ENCODE results near the gene QDPR.
"Not testable (repeated sequence)": the region's sequence is repeated elsewhere in the genome, so short reads cannot be mapped to it uniquely, and the experiment has no call there.

Gene QDPR

DNA sequence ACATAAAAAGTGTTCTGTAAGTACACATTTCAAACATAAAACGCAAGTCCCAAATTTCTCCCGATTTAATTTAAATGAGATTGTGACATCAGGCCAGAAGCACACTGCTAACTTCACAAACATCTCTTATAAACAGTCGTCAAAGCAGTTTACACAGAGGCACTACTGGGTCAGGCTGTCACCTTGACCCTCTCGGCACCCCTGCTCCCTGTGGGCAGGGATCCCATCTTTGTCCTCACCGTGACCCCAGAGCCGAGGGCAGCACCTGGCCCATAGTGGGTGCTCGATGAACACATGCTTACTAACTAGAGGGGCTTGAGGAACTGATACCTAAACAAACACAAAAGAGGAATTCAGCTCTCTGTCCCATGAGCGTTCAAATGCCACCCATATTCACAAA is 22.2 kb downstream of the QDPR start:
- DNase-seq = no peak

DNA sequence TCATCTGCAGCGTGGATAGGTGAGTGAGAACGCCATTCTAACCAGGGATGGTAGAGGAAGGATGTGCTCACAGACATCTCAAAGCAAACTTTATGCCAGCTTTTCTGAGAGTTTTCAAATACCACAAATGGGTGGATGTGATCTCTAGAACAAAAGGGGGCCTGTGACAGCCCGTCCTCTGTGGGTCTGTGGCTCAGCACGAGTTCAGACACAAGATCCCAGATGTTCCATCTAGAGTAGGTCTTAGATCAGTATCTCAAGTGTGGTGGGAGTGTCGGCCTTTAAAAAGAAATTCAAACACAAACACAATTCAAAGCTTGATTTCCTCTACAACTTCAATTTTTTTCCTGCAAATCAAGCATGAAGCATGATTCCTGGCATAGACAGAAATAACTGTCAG is 22.8 kb downstream of the QDPR start:
- no peak for DNase-seq

DNA sequence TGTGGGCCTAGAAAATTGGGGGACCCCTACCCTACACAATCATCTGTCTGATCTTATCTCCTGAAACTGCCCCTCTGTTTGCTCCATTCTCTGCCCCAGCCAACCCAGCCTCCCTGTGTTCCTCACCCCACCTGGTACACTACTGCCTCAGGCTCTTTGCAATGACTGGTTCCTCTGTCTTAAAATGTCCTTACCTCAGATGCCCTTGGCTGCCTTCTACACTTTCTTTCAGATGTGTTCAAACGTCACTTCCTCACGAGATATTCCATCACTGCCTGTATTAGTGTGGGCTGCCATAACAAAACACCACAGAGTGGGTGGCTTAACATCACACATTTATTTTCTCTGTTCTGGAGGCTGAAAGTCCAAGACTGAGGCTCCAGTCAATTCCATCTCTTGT is 29.2 kb downstream of the QDPR start:
- DNase-seq = no peak

DNA sequence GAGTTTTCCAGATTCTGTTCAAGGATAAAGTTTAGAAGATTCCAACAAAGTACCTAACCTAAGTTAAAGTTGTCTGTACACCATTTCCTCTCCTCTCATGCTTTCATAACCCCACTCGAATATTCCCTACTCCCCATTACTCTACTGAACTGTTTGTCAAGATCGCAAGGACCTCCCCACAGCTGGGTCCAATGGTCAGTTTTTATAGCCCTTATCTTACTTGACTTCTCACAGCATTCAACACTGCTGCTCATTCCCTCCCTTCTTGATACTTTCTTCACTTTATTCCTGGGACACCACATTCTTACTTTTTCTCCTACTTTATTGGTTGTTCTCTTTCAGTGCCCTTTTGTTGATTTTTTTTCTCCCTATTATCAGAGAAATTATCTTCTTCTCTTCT is 30.9 kb downstream of the QDPR start:
- DNase-seq = no peak

DNA sequence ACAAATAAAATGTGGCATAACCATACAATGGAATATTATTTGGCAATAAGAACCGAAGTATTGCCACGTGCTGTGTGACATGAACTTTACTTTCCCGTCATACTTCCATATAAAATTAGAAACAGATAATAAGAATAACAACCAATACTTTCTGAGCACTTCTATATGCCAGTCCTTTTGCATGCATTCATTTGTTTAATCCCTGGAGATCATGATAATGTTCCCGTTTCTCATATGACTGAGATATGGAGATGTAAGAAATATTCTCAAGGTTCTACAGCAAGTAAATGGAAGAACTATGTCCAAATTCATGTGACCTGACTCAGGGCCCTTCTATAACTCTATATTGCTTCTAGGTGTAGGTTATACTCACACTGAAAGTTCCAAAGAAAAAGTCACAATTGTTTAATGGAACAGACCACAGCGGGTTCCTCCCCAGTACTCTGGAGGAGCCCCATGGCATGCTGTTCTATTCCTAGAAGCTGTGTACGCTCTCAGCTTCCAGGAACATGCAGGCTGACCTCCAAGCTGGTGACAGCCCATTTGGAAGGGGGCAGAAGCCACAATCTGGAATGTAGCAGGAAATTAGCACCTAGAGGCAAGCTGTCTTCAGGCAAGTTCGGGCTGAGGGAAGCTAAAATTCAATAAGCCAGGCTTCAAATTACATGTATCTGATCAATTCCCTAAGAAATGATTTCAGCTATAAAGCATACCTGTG is 31.5 kb downstream of the QDPR start:
- no peak for DNase-seq

DNA sequence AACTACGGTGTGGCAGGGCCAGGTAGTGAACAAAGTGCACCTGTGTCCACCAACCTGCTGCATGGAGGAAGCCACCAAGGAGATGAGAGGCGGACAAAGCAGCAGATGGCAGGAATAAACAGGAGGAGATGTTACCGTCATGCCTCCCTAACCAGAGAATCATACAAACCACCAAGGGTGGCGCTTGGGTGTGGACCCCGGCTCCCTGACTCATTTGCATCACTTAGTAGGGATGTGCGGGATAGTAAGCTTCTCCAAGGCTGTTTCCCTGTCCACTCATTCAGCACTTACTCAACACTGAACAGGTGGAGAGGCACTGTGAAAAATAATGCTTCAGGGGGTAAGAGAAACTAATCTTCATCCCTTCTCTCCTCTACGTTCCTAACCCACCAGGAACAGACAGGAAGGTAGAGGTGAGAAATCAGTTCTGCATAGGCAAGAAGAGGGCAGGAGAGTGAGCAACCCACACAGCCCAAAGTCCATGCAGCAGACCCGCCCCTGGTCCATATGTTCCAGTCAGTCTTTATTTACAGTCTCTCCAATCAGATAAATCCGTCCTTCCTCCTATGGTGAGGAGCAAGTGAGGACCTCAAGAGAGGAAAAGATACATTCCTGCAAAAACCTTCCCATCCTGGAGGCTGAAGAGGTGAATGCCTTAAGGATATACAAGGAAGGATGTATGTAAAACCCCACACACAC is 34.0 kb downstream of the QDPR start:
- DNase-seq = no peak

DNA sequence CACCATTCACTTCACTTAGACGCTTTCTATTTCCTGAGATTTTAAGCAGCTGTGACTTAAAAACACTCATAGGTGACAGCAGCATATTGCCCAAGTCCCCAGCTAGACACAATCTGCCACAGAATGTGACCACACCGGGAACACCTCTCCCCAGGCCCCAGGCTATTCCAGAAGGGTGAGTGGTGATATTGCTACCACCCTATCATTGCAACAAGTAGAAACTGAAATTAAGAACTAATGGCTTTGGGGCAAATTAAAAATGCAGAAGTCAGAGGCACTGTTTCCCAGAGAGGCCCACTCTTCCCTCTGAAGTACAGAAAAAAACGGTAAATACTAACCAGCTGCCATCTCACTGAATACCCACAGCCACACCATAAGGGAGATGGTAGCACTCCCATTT is 35.0 kb downstream of the QDPR start:
- no peak for DNase-seq

DNA sequence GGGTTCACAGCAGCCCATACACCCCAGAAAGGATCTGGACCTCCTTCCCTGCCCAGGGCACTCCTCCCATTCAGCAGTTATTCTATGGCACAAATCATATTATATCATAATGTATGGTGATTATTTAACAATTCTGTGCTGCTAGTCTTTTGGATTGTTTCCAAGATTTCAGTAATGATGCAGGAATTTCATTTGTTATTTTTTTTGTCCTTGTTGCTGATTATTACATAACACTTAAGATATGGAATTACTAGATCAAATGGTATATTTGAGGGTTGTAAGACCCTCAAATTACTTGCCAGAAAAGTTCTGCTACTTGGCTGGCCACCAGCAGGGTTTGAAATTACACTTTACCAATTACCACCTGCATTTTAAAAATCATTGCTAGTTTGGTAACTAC is 36.4 kb downstream of the QDPR start:
- DNase-seq = no peak

DNA sequence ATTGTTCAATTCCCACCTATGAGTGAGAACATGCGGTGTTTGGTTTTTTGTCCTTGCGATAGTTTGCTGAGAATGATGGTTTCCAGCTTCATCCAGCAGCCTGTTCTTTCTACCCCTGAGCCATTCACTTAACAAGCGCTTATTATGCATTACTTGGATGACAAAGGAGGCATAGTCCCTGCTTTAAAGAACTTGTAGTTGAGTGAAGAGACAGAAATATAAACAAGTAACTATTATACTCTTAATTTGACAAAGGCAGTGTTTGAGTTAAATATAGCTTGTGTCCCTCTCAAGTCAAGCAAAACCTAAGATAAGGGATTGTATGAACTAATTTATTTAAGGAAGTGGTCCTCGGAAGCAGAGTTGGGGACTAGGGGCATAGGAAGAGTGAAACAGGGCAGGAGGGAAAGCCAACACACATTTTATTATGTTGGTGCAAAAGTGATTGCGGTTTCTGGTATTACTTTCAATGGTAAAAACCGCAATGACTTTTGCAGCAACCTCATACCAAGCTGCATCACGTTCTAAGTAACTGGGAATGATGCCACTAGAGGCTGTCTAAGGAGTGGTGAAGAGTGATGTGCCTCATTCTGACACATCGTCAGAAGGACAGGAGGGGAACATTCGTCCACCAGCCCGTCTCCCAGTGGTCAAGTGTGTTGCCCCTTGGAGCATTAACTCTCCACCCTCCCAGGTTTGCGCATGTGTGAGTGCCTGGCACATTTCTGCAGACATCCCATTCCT is 41.8 kb downstream of the QDPR start:
- DNase-seq = no peak

DNA sequence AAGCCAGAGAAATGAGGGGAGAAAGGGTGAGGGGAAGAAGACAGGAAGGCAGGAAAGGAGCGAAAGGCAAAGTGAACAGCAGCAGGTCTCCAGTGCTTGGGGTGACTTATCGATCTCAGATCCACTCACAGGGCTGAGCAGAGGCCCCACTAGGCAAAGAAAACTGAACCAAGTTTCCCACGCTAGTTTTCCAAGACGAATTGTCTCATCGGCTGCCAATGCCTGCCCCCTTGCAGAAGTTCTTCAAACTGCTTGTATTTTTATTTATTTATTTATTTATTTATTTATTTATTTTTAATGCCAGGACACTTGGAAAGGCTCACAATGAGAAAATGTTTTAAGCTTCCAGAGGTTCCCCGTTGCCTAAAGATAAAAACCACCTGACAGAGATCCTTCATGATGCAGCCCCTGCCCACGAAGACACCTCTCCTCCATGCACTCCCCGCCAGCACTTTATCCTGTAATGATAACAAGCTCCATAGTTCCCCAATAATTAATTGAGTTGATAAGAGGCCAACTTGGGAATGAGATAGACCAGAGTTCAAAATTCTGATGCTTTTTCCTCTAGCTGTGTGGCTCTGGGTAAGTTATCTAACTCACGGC is 43.2 kb downstream of the QDPR start:
- no peak for DNase-seq

DNA sequence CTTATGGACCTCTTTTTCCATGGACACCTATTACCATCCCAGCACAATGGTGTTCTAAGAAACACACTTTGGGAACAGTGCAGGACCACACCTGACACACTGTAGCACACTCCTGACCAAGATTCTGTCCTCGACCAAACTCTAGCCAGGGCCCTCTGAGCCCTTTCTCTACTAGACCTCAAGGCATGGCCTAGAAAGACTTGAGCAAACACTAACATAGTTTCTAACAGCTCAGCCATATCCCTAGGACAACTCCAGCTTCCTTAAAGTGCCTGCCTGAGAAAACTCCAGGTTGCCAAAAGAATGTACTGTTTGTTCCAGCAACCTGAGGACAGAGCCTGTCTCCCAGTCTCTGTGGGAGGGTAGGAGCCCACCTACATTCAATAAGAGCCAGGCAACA is 48.3 kb downstream of the QDPR start:
- DNase-seq = no peak

DNA sequence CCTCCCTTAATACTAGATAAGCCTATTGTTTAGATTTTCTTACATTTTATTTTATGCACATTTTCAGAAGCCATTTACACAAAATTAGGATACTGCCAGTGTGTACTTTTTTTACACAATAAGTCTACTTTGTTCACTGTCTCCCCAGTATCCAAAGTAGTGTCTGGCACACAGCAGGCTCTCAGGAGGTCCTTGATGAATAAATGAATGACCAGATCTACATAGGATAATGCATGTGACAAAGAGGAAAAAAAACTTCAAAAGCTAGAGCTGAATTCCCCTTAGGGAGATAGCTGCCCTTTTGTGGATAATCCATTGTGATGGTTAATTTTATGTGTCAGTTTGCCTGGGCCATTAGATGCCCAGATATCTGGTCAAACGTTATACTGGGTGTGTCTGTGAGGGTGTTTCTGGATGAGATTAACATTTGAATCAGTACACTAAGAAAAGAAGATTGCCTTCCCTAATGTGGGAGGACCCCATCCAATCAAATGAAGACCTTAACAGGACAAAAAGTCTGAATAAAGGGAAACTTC is 61.6 kb downstream of the QDPR start:
- DNase-seq = no peak

DNA sequence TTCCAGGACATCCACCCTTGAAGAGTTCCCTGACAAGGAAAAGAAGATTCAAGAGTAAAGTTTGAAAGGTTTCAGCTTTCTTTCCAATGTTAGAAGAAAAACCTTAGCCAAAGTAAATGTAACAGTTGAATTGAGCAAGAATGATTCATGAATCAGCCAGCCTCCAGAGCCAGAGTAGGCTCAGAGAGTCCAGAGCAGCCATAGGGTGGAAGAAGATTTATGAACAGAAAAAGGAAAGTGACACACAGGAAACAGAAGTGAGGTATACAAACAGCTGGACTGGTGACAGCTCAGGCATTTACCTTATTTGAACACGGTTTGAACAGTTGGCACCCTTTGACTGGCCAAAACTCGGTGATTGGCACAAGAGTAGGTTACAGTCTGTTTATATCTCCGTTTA is 63.2 kb downstream of the QDPR start:
- DNase-seq = no peak

DNA sequence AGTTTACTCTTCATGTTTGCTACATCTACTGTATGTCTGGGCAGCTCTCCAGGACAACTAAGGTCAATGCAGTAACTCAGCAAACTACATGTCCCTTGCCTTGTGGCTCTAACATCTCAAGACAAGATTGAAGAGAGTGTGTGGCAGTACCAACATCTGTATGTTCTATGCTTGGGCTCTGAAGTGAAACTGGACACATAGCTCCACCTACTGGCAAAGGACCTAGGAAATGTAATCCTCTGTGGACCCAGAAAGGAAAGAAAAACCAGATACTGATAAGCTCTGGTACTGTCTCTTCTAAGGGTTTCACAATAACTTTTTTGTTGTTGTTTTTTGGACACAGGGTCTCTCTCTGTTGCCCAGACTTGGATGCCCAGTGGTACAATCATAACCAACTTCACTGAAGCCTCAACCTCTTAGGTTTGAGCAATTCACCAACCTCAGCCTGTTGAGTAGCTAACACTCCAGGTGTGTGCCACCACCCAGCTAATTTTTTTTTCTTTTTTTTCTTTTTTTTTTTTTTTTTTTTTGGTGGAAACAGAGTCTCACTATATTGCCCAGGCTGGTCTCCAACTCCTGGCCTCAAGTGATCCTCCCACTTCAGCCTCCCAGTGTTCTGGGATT is 64.1 kb downstream of the QDPR start:
- no peak for DNase-seq

DNA sequence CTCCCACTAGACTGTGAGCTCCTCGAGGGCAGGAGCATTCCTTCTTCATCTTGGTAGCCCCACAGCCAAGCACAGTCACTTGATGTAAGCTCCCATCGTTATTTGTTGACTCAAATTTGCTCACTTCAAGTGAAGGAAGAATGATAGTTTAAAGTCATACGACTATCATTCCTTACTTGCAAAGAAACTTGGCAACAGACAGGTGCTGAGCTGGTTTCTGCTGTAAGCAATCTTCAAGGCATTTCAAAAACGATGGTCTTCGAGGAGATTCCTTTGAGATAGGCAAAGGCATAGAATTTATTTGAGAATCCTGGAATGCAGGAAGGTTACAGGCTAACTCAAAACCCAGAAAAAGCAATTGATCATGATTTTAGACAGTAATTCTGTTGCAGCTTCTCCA is 64.8 kb downstream of the QDPR start:
- DNase-seq = no peak

DNA sequence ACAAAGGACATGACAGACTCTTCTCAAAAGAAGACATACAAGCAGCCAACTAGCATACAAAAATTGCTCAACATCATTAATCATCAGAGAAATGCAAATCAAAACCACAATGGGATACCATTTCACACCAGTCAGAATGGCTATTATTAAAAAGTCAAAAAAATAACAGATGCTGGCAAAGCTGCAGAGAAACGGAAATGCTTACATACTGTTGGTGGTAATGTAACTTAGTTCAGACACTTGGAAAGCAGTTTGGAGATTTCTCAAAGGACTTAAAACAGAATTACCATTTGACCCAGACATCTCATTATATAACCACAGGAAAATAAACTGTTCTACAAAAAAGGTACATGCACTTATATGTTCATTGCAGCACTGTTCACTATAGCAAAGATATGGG is 69.4 kb downstream of the QDPR start:
- DNase-seq = not testable (repeated sequence)

DNA sequence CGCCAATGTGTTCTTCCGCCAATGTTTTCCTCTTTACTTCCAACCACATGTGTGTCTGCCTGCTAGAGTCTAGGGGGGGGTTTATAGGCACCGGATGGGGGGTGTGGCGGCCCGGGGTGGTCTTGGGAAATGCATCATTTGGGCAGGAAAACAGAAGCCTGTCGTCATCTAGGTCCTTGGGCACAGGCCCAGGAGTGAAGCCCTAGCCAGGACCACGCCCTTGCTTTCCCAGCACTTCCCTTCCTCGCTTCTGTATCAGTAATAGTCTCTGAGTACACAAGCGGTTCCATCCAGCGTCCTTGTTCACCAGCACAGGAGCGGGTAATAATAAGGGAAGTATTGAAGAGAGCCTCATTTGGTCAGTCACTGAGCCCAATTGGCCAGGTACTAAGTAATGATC is 74.5 kb downstream of the QDPR start:
- no peak for DNase-seq

DNA sequence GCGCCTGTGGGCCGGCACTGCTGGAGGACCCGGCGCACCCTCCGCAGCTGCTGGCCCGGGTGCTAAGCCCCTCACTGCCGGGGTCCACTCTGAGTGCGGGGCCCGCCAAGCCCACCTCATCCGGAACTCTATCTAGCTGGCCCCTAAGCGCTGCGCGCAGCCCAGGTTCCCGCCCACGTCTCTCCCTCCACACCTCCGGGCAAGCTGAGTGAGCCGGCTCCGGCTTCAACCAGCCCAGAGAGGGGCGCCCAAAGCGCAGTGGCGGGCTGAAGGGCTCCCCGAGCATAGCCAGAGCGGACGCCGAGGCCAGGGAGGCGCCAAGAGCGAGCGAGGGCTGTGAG is 75.2 kb downstream of the QDPR start:
- DNase-seq = no peak

All from activated gamma-delta T cell (primary cell).